MM.1S (cell line): ENCODE measurements around the gene LHX4.

Experiments
- CTCF ChIP-seq: fragments of 300-600 bp; sonication (generic); IDR thresholded peaks from 2 replicates; pipeline ENCODE4 v1.5.1; 2016; ENCODE audit warnings: antibody characterized with exemption, low read length, mixed read lengths
- EZH2 ChIP-seq: fragments of 300-600 bp; sonication (generic); optimal IDR thresholded peaks from 2 replicates; pipeline ENCODE3; 2017; ENCODE audit warnings: low read depth, mild to moderate bottlenecking, antibody characterized with exemption, low read length, mixed read lengths
- EZH2phosphoT487 ChIP-seq: fragments of 300-600 bp; sonication (generic); IDR thresholded peaks from 2 replicates; pipeline ENCODE4 v1.6.1; 2018; ENCODE audit warnings: antibody characterized with exemption, low read length

GRCh38 chr1:180199018-180199417, 31.0 kb upstream of the LHX4 start:
- TF ChIP-seq CTCF: no peak
- TF ChIP-seq EZH2: no peak
- TF ChIP-seq EZH2phosphoT487: no peak
